ENCODE results near the gene C1QBP. TPM values are rescaled to one million over a fixed set of nuclear protein-coding genes. Genes with fewer than 3 reads are reported as not detected.

C1QBP gene
- total RNA-seq, 1 donor from 2014 or later: 259 TPM

DNA sequence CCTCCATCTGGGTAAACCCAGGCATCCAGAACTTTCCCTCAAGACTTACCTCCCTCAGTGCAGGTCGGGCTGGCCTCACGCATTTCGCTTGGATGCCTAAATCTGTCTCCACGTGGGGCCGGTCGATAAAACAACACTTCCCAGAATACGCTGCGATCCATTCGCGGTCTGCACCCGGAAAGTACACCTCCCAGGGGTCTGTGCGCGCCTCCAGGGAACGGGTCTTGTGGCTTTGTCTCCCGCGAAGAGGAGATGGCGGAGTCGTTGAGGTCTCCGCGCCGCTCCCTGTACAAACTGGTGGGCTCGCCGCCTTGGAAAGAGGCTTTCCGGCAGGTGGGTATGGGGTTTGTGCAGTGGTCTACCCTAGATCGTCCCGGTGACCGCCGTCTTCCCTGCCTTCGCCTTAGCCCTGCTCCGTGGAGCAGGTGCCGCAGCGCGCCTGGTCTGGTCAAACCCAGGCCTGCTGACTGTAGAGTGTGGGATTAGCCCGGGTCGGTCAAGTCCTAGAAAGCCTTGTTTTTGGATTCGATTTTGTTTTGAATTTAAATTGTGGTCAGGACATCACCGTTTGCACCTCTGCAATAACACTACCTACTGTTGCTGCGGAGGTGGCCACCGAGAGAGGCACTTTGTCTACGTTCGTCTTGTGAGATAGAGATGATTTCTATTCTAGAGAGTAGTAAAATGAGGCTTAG is 18.8 kb downstream of the C1QBP start, which contains the start of gene RPAIN:
TSS of gene RPAIN (plus strand) at position 224 of the 695 bp plus-strand sequence. CDS start at position 253, 29 bp downstream.
- DNase-seq (ENCODE audit: low read depth): no peak
- peak within 1 kb of the TSS; percentile 99 for H3K4me3 ChIP-seq (ENCODE audit: low read depth, low read length)
- TF ChIP-seq, protein P1, sequence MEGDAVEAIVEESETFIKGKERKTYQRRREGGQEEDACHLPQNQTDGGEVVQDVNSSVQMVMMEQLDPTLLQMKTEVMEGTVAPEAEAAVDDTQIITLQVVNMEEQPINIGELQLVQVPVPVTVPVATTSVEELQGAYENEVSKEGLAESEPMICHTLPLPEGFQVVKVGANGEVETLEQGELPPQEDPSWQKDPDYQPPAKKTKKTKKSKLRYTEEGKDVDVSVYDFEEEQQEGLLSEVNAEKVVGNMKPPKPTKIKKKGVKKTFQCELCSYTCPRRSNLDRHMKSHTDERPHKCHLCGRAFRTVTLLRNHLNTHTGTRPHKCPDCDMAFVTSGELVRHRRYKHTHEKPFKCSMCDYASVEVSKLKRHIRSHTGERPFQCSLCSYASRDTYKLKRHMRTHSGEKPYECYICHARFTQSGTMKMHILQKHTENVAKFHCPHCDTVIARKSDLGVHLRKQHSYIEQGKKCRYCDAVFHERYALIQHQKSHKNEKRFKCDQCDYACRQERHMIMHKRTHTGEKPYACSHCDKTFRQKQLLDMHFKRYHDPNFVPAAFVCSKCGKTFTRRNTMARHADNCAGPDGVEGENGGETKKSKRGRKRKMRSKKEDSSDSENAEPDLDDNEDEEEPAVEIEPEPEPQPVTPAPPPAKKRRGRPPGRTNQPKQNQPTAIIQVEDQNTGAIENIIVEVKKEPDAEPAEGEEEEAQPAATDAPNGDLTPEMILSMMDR (conservative IDR thresholded peaks at IDR 0.05; ENCODE audit: low read depth, low read length): no peak

DNA sequence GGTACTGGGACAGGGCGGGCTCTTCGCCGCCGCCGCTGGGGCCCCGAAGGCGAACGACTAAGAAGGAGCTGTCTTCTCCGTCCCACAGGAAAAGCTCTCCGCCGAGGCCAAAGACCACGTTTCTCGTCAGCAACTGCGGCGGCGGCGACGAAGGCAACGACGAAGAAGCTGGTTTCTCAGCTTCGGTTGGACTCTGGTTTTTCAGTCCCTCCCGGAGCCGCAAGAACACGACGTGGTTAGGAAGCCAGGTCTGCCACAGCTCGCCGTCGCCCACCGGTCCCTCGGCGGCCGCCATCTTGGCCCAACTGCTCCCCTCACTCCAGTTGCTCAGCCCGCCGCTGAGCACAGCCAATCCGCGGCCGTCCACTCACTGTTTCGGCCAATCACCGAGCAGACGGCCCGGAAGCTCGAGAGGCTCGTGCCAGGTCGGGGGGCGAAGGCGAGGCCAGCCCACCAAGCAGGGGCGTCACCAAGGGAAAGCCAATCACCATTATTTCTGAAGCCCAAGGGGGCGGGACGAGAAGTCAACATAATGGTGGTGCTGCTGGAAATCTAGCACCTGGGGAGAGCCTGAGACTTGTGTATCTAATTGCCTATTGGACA is 19.5 kb downstream of the C1QBP start, which contains the start of gene NUP88:
TSS of gene NUP88 (minus strand) at position 307 of the 603 bp plus-strand sequence. CDS start at position 295, 12 bp downstream.
- TF ChIP-seq, protein P1 (conservative IDR thresholded peaks at IDR 0.05; ENCODE audit: low read depth, low read length): no peak
- peak; percentile 74 for DNase-seq (ENCODE audit: low read depth)
- peak within 1 kb of the TSS; percentile 99 for H3K4me3 ChIP-seq (ENCODE audit: low read depth, low read length)

- DNase-seq (ENCODE audit: low read depth): peak; percentile 79
- TF ChIP-seq, protein P1 (conservative IDR thresholded peaks at IDR 0.05; ENCODE audit: low read depth, low read length): no peak
- H3K4me3 ChIP-seq (ENCODE audit: low read depth, low read length): peak overlapping the region; percentile 99
Measured at GRCh38 chr17:5418858-5419355, 20.0 kb downstream of the C1QBP start.

DNA sequence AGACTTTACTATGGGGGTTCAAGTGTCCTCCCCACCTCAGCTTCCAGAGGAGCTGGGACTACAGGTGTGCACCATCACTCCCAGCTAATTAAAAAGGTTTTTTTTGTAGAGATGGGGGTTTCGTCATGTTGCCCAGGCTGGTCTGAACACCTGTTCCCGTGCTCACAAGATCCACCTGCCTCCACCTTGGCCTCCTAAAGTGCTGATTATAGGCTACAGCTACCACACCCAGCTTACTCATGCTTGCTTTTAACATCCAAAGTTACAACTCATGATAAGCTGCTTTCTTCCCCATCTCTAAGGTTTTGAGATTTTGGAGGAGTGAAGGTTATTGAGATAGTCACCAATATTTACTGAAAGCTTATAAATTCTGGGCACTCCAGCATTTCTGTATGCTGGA is 22.1 kb downstream of the C1QBP start:
- no peak for DNase-seq (ENCODE audit: low read depth)
- TF ChIP-seq, protein P1 (conservative IDR thresholded peaks at IDR 0.05; ENCODE audit: low read depth, low read length): no peak
- no peak overlapping the region for H3K4me3 ChIP-seq (ENCODE audit: low read depth, low read length)

DNA sequence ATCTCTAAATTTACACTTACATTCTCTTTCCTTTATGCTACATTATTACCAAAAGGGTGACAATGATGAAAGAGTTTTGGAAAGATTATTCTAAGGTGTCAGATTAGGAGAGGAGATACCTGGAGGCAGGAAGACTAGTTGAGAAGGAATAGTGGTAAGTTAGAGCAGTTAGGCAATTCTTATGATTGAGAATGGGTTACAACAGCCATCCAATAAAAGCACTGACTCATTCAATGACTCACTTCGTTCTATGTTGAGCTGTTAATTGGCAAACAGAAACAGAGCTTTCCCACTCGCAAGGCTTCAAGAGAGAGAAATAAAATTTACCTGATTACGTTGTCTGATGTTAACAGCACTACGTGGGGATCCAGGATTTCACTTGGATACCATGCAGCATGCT is 25.3 kb downstream of the C1QBP start:
- DNase-seq (ENCODE audit: low read depth): peak; percentile 75
- H3K4me3 ChIP-seq (ENCODE audit: low read depth, low read length): no peak overlapping the region
- TF ChIP-seq, protein P1 (conservative IDR thresholded peaks at IDR 0.05; ENCODE audit: low read depth, low read length): no peak

- TF ChIP-seq, protein P1 (conservative IDR thresholded peaks at IDR 0.05; ENCODE audit: low read depth, low read length): no peak
- no peak for DNase-seq (ENCODE audit: low read depth)
- H3K4me3 ChIP-seq (ENCODE audit: low read depth, low read length): no peak overlapping the region
Measured at GRCh38 chr17:5410594-5411272, 28.2 kb downstream of the C1QBP start.
